K562 (cell line): ENCODE results near the gene DNPEP. TPM values are rescaled to one million over a fixed set of nuclear protein-coding genes. Genes with fewer than 3 reads are reported as not detected.
A peak's percentile ranks its signal among the peaks of the same experiment; 100 is the strongest.

ENCODE experiments used
- ATF2 ChIP-seq: sonication (generic); formaldehyde crosslinking; IDR thresholded peaks from 2 replicates; pipeline ENCODE4 v1.8.1; 2022; ENCODE audit warnings: missing genetic modification reagents
- COPS2 ChIP-seq: fragments of 450-650 bp; conservative IDR thresholded peaks from 2 replicates; pipeline ENCODE4 v1.6.1; 2016; ENCODE audit warnings: mild to moderate bottlenecking, moderate library complexity
- DEAF1 ChIP-seq: fragments of 450-650 bp; formaldehyde crosslinking; IDR thresholded peaks from 2 replicates; pipeline ENCODE4 v1.4.0; 2020; ENCODE audit warnings: mild to moderate bottlenecking, moderate library complexity
- ETS1 ChIP-seq: conservative IDR thresholded peaks from 2 replicates; pipeline ENCODE4 v1.6.1; 2011; ENCODE audit warnings: low read depth, mild to moderate bottlenecking, low read length; ENCODE audit not compliant: control insufficient read depth
- EWSR1 ChIP-seq: fragments of 450-650 bp; IDR thresholded peaks from 2 replicates; pipeline ENCODE4 v1.6.1; 2018; ENCODE audit warnings: borderline replicate concordance, mild to moderate bottlenecking, low read depth, moderate library complexity; ENCODE audit not compliant: partially characterized antibody
- KAT7 ChIP-seq: sonication (generic); formaldehyde crosslinking; IDR thresholded peaks from 2 replicates; pipeline ENCODE4 v1.8.0; 2022; ENCODE audit warnings: missing genetic modification reagents, mild to moderate bottlenecking, borderline replicate concordance
- MAFF ChIP-seq: IDR thresholded peaks from 2 replicates; pipeline ENCODE4 v1.6.1; 2012; ENCODE audit warnings: low read length, improper control_type of control experiment
- MCM2 ChIP-seq: fragments of 450-650 bp; IDR thresholded peaks from 2 replicates; pipeline ENCODE4 v1.6.1; 2017; ENCODE audit warnings: low read depth, mild to moderate bottlenecking
- MLX ChIP-seq, 2 experiments: fragments of 450-650 bp in 1 of 2; sonication (generic) in 1 of 2; formaldehyde crosslinking; conservative IDR thresholded peaks; 2 replicates each; pipeline versions ENCODE4 v1.4.0 to v1.8.1; 2020 to 2022; ENCODE audit warnings: mild to moderate bottlenecking in 1 of 2, missing genetic modification reagents in 1 of 2
- NCOA1 ChIP-seq: fragments of 450-650 bp; IDR thresholded peaks from 2 replicates; pipeline ENCODE4 v1.6.1; 2016; ENCODE audit warnings: low read depth
- POLR3A ChIP-seq: IDR thresholded peaks from 2 replicates; pipeline ENCODE4 v1.6.1; 2011; ENCODE audit warnings: borderline replicate concordance, mild to moderate bottlenecking, moderate library complexity; ENCODE audit not compliant: insufficient read length, insufficient read depth; ENCODE audit errors: extremely low read depth
- RAD21 ChIP-seq, 2 experiments: fragments of 250-450 bp in 1 of 2; fragments of 450-650 bp in 1 of 2; sonication (Bioruptor Pico) in 1 of 2; formaldehyde crosslinking in 1 of 2; IDR thresholded peaks in 1 of 2; conservative IDR thresholded peaks in 1 of 2; 2 replicates each; pipeline versions ENCODE4 v1.4.0 to v1.8.0; 2020 to 2022; ENCODE audit warnings: mild to moderate bottlenecking in 2 of 2, moderate library complexity in 1 of 2
- RUNX1 ChIP-seq: sonication (generic); IDR thresholded peaks from 2 replicates; pipeline ENCODE4 v1.6.1; 2016; ENCODE audit warnings: antibody characterized with exemption, low read depth
- SMC3 ChIP-seq: conservative IDR thresholded peaks from 2 replicates; pipeline ENCODE4 v1.6.1; 2011; ENCODE audit warnings: low read depth, low read length, improper control_type of control experiment; ENCODE audit not compliant: insufficient read depth
- STAG1 ChIP-seq: sonication (generic); formaldehyde crosslinking; IDR thresholded peaks from 2 replicates; pipeline ENCODE4 v1.5.0; 2020; ENCODE audit warnings: missing genetic modification reagents, borderline replicate concordance
- TAL1 ChIP-seq: fragments of 450-650 bp; IDR thresholded peaks from 2 replicates; pipeline ENCODE4 v1.6.1; 2016; ENCODE audit warnings: mild to moderate bottlenecking
- XRCC4 ChIP-seq: IDR thresholded peaks from one replicate; pipeline ENCODE4 v1.6.1; 2011; ENCODE audit not compliant: insufficient read depth, insufficient read length; ENCODE audit errors: extremely low read depth
- ZHX1 ChIP-seq: fragments of 150-350 bp; conservative IDR thresholded peaks from 2 replicates; pipeline ENCODE4 v1.6.1; 2014; ENCODE audit warnings: low read length
- ZNF3 ChIP-seq: fragments of 250-450 bp; sonication (Bioruptor Pico); IDR thresholded peaks from 2 replicates; pipeline ENCODE4 v1.5.0; 2021; ENCODE audit warnings: mild to moderate bottlenecking, moderate library complexity
- ZNF785 ChIP-seq: fragments of 250-450 bp; sonication (Bioruptor Pico); IDR thresholded peaks from 2 replicates; pipeline ENCODE4 v1.4.0; 2020; ENCODE audit warnings: mild to moderate bottlenecking
- polyA plus RNA-seq, 8 experiments: library from polyadenylated mRNA; depleted of rRNA in 4 of 8; stranded (reverse) in 5 of 8; unstranded in 3 of 8; fragments of >200 nt; fragmentation: Nextera tagmentation in 2 of 8; fragmentation: Illumina TruSeq in 1 of 8; extraction: Ambion mirVana in 2 of 8; extraction: Trizol in 1 of 8; gene quantifications; 2 replicates each; pipeline versions ENCODE4 v1.2.1 to v1.2.3, GENCODE V29; 2011 to 2014; ENCODE audit warnings: inconsistent platforms in 1 of 8, missing spikeins in 1 of 8
- total RNA-seq, 7 experiments: library from RNA; depleted of rRNA in 6 of 7; stranded (reverse); fragments of >200 nt in 6 of 7; fragmentation: Illumina TruSeq in 2 of 7; extraction: Trizol in 2 of 7; gene quantifications; 2 replicates each; pipeline versions ENCODE4 v1.2.1 to v1.2.3, GENCODE V29; 2011 to 2021; ENCODE audit warnings: low replicate concordance in 1 of 7

DNPEP gene
- total and polyA plus RNA-seq, 9 of the 15 experiments (the other 6 are each of a cell fraction or from before 2014, with no cell fraction given): 34.6 to 71.4 (median 45.5) TPM

GRCh38 chr2:219402665-219403515 is 15.2 kb upstream of the DNPEP start (continued):
- TF ChIP-seq ATF2 (no peak), EWSR1 (no peak), XRCC4 (no peak), MCM2 (no peak), TAL1 (no peak), NCOA1 (no peak), ETS1 (no peak), ZNF785 (CRISPR knock-in tag) (no peak), MLX (CRISPR knock-in tag; conservative IDR thresholded peaks at IDR 0.05) (no peak), DEAF1 (peak; percentile 77), KAT7 (CRISPR knock-in tag) (no peak), COPS2 (no peak), SMC3 (peak; percentile 92), ZHX1 (no peak), MAFF (no peak), RAD21 (CRISPR knock-in tag; conservative IDR thresholded peaks at IDR 0.05 in 1 of 2, IDR thresholded peaks at IDR 0.05 in 1 of 2) (peak; percentile 78 to 87), RUNX1 (no peak), POLR3A (no peak), STAG1 (peak; percentile 47; the same call in 1 of the 2 replicates), ZNF3 (no peak)
